ENCODE measurements around the gene MUC13.

- TF ChIP-seq, protein P1, sequence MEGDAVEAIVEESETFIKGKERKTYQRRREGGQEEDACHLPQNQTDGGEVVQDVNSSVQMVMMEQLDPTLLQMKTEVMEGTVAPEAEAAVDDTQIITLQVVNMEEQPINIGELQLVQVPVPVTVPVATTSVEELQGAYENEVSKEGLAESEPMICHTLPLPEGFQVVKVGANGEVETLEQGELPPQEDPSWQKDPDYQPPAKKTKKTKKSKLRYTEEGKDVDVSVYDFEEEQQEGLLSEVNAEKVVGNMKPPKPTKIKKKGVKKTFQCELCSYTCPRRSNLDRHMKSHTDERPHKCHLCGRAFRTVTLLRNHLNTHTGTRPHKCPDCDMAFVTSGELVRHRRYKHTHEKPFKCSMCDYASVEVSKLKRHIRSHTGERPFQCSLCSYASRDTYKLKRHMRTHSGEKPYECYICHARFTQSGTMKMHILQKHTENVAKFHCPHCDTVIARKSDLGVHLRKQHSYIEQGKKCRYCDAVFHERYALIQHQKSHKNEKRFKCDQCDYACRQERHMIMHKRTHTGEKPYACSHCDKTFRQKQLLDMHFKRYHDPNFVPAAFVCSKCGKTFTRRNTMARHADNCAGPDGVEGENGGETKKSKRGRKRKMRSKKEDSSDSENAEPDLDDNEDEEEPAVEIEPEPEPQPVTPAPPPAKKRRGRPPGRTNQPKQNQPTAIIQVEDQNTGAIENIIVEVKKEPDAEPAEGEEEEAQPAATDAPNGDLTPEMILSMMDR (IDR thresholded peaks at IDR 0.05), result no peak
- TF ChIP-seq POLR2A (IDR thresholded peaks at IDR 0.05), result peak in 1 of 2 donors; percentile 47
These were observed 48.1 kb downstream of the MUC13 start for GRCh38 chr3:124886168-124887056.
